Keratinocyte (primary cell): ENCODE measurements around the gene CTNND2. TPM values are rescaled to one million over a fixed set of nuclear protein-coding genes. Genes with fewer than 3 reads are reported as not detected.
"Not testable (repeated sequence)": the region's sequence is repeated elsewhere in the genome, so short reads cannot be mapped to it uniquely, and the experiment has no call there.

Experiments used
- DNase-seq: peaks from one replicate; pipeline ENCODE4 v3.0.0-alpha.2; 2011; ENCODE audit warnings: low read depth, missing footprints, low spot score
- FAIRE-seq: peaks from 2 replicates; lab custom pipeline; 2011; peaks lifted over from hg19 to GRCh38; lab: Jason Lieb, UNC
- H2AFZ ChIP-seq: 2 replicates; pipeline ENCODE4 v1.6.0; 2012; ENCODE audit warnings: low read length, control low read depth, inconsistent platforms; ENCODE audit not compliant: control insufficient read depth
- H3K27ac ChIP-seq: 2 replicates; pipeline ENCODE4 v1.5.1; 2011; ENCODE audit warnings: low read length; ENCODE audit not compliant: control insufficient read depth, insufficient read depth
- H3K27me3 ChIP-seq: 3 replicates; pipeline ENCODE4 v1.6.0; 2011; ENCODE audit warnings: low read length; ENCODE audit not compliant: control insufficient read depth, insufficient read depth; ENCODE audit errors: extremely low read depth
- H3K36me3 ChIP-seq, 2 experiments: 2 replicates in 1 of 2; 3 replicates in 1 of 2; pipeline ENCODE4 v1.5.1; 2011; ENCODE audit warnings: low read length in 2 of 2, mild to moderate bottlenecking in 1 of 2; ENCODE audit not compliant: control insufficient read depth in 2 of 2, insufficient read depth in 2 of 2; ENCODE audit errors: extremely low read depth in 1 of 2
- H3K4me1 ChIP-seq: 3 replicates; pipeline ENCODE4 v1.5.1; 2011; ENCODE audit warnings: low read length; ENCODE audit not compliant: control insufficient read depth, insufficient read depth; ENCODE audit errors: extremely low read depth
- H3K4me2 ChIP-seq: 3 replicates; pipeline ENCODE4 v1.6.0; 2011; ENCODE audit warnings: low read depth, low read length; ENCODE audit not compliant: control insufficient read depth, insufficient read depth; ENCODE audit errors: extremely low read depth
- H3K4me3 ChIP-seq, 3 experiments: fragments of 200-600 bp in 1 of 3; sonication (generic) in 1 of 3; 2 replicates in 2 of 3; 3 replicates in 1 of 3; pipeline ENCODE4 v1.5.1; 2011 to 2016; ENCODE audit warnings: low read length in 3 of 3, mild to moderate bottlenecking in 3 of 3, control low read depth in 2 of 3, inconsistent platforms in 1 of 3, low read depth in 1 of 3, mixed read lengths in 1 of 3, mixed run types in 1 of 3, moderate library complexity in 1 of 3; ENCODE audit not compliant: control insufficient read depth in 2 of 3, insufficient read depth in 2 of 3; ENCODE audit errors: extremely low read depth in 1 of 3
- H3K79me2 ChIP-seq: 2 replicates; pipeline ENCODE4 v1.6.0; 2012; ENCODE audit warnings: low read length; ENCODE audit not compliant: control insufficient read depth, insufficient read depth
- H3K9ac ChIP-seq: 3 replicates; pipeline ENCODE4 v1.6.0; 2011; ENCODE audit warnings: low read length; ENCODE audit not compliant: control insufficient read depth, insufficient read depth; ENCODE audit errors: extremely low read depth
- H3K9me1 ChIP-seq: 3 replicates; pipeline ENCODE4 v1.6.0; 2011; ENCODE audit warnings: low read length; ENCODE audit not compliant: control insufficient read depth, insufficient read depth; ENCODE audit errors: extremely low read depth
- H3K9me3 ChIP-seq: 2 replicates; pipeline ENCODE4 v1.5.1; 2012; ENCODE audit warnings: low read depth, low read length; ENCODE audit not compliant: control insufficient read depth
- H4K20me1 ChIP-seq: 3 replicates; pipeline ENCODE4 v1.6.0; 2011; ENCODE audit warnings: low read length; ENCODE audit not compliant: control insufficient read depth, insufficient read depth; ENCODE audit errors: extremely low read depth
- EZH2 ChIP-seq: IDR thresholded peaks from one replicate; pipeline ENCODE4 v1.6.1; 2012; ENCODE audit warnings: inconsistent platforms, mild to moderate bottlenecking, low read length, moderate library complexity
- dilution Hi-C: fragments of 300-500 bp; cut with MboI; formaldehyde crosslinking; loops from one replicate; pipeline ENCODE4 v1.7.0; 2020; ENCODE audit warnings: low sequenced_read_pairs; ENCODE audit not compliant: extremely low pct_ligation_motif_present
- polyA plus RNA-seq, 5 experiments: library from polyadenylated mRNA; depleted of rRNA in 3 of 5; stranded (reverse) in 3 of 5; stranded (forward) in 1 of 5; unstranded in 1 of 5; fragments of >200 nt; gene quantifications; 1 replicate in 1 of 5; 2 replicates in 3 of 5; 3 replicates in 1 of 5; pipeline versions ENCODE4 v1.2.1 to v1.2.3, GENCODE V29; 2011 to 2012; ENCODE audit warnings: missing spikeins in 2 of 5, low read depth in 1 of 5, low replicate concordance in 1 of 5
- TF ChIP-seq, protein P1 (sequence below), 3 experiments: IDR thresholded peaks in 1 of 3; conservative IDR thresholded peaks in 1 of 3; optimal IDR thresholded peaks in 1 of 3; 2 replicates in 2 of 3; 3 replicates in 1 of 3; pipeline versions ENCODE3 to v1.5.1; 2011; ENCODE audit warnings: low read length in 3 of 3, mild to moderate bottlenecking in 3 of 3, moderate library complexity in 2 of 3, control low read depth in 1 of 3, inconsistent platforms in 1 of 3; ENCODE audit not compliant: insufficient read depth in 2 of 3; ENCODE audit errors: extremely low read depth in 1 of 3

CTNND2 gene
- polyA plus RNA-seq, 1 donor (not counting 4 experiments of a cell fraction or from before 2014, with no cell fraction given), result not detected

DNA sequence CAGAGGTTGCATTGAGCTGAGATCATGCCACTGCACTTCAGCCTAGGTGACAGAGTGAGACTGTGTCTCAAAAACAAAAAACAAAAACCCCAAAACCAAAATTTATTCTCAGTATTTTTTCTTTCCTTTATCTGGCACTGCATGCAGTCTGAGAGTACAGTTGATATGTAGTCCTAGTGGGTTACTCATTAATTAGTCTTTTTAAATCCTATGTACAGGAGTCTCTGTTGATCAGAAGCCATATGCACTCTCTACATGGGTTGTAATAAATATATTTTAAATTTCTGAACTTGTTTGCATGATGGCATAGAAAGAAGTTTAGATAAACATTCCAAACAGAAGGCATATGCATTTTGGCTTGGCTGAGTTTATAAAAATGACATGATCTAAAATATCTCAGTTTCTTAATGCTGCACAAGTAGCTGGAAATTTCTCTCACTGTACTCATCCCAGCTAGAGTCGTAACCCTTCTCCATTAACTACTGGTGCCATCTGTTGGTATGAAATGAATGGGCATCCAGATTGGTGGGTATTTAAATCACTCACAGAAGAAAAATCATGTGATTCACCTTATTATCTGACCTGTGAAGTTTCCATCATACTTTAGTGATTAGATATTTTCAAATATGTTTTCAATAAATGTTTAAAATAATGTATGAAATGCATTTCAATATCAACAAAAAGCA is 284.8 kb downstream of the CTNND2 start:
- Histone ChIP-seq H3K27me3 (no peaks in the 10 kb centered on the region), H3K9ac (no peak overlapping the region), H3K9me3 (no peaks in the 10 kb centered on the region), H3K79me2 (no peaks in the 10 kb centered on the region), H3K4me3 (no peak overlapping the region), H3K36me3 (no peaks in the 10 kb centered on the region), H3K4me1 (no peaks in the 10 kb centered on the region), H3K27ac (no peak overlapping the region), H2AFZ (no peak overlapping the region), H3K4me2 (no peak overlapping the region), H4K20me1 (no peaks in the 10 kb centered on the region), H3K9me1 (no peaks in the 10 kb centered on the region)
- FAIRE-seq, result no peak
- TF ChIP-seq, protein P1, sequence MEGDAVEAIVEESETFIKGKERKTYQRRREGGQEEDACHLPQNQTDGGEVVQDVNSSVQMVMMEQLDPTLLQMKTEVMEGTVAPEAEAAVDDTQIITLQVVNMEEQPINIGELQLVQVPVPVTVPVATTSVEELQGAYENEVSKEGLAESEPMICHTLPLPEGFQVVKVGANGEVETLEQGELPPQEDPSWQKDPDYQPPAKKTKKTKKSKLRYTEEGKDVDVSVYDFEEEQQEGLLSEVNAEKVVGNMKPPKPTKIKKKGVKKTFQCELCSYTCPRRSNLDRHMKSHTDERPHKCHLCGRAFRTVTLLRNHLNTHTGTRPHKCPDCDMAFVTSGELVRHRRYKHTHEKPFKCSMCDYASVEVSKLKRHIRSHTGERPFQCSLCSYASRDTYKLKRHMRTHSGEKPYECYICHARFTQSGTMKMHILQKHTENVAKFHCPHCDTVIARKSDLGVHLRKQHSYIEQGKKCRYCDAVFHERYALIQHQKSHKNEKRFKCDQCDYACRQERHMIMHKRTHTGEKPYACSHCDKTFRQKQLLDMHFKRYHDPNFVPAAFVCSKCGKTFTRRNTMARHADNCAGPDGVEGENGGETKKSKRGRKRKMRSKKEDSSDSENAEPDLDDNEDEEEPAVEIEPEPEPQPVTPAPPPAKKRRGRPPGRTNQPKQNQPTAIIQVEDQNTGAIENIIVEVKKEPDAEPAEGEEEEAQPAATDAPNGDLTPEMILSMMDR (optimal IDR thresholded peaks at IDR 0.05 in 1 of 3, IDR thresholded peaks at IDR 0.05 in 1 of 3, conservative IDR thresholded peaks at IDR 0.05 in 1 of 3; ENCODE audit: extremely low read depth in 1 of 3, insufficient read depth in 2 of 3, low read length in 3 of 3), result peak in 1 of 3 experiments; percentile 20
- TF ChIP-seq EZH2, result no peak
- dilution Hi-C loops, result no loop called here
- DNase-seq, result no peak

DNA sequence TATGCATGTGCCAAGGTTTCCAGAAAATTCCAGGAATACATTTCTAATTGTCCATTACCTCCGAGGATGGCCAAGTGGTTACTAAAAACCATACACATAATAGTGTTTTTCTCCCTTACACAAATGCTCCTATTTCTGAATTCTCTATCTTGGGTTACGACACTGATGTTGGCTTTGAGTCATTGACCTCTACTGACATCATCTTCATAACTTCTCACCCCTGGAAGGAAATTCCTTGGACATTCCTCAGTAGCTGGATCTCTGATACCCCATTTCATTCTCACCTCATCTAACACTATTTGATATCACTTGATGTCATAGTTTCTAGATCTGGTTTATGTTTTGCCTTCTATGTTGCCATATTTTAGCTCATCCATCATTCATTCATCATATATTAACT is 287.2 kb downstream of the CTNND2 start:
- FAIRE-seq, result no peak
- H3K4me2 ChIP-seq, result no peak overlapping the region
- no peaks in the 10 kb centered on the region for H3K79me2 ChIP-seq
- H2AFZ ChIP-seq, result no peak overlapping the region
- no peaks in the 10 kb centered on the region for H3K27me3 ChIP-seq
- no peaks in the 10 kb centered on the region for H3K4me1 ChIP-seq
- dilution Hi-C loops, result no loop called here
- TF ChIP-seq EZH2, result no peak
- TF ChIP-seq, protein P1 (optimal IDR thresholded peaks at IDR 0.05 in 1 of 3, IDR thresholded peaks at IDR 0.05 in 1 of 3, conservative IDR thresholded peaks at IDR 0.05 in 1 of 3; ENCODE audit: extremely low read depth in 1 of 3, insufficient read depth in 2 of 3, low read length in 3 of 3), result no peak
- H3K27ac ChIP-seq, result no peak overlapping the region
- H3K9me1 ChIP-seq, result no peaks in the 10 kb centered on the region
- DNase-seq, result no peak
- no peak overlapping the region for H3K4me3 ChIP-seq
- H3K36me3 ChIP-seq, result no peaks in the 10 kb centered on the region
- H3K9ac ChIP-seq, result no peak overlapping the region
- no peaks in the 10 kb centered on the region for H4K20me1 ChIP-seq
- H3K9me3 ChIP-seq, result no peaks in the 10 kb centered on the region

DNA sequence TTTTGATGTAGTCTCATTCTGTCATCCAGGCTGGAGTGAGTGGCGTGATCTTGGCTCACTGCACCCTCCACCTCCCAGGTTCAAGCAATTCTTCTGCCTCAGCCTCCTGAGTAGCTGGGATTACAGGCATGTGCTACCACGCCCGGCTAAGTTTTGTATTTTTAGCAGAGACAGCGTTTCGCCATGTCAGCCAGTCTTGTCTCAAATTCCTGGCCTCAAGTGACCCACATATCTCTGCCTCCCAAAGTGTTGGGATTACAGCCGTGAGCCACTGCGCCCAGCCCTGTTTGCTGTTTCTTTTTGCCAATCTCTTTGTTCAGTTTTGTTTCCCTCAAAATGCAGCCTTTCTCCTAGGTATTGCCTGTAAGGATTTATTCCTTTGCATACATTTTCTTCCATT is 287.6 kb downstream of the CTNND2 start:
- H3K4me3 ChIP-seq, H3K9me1 ChIP-seq, H3K9ac ChIP-seq, H3K9me3 ChIP-seq, H3K27ac ChIP-seq, H3K36me3 ChIP-seq, H3K79me2 ChIP-seq, H4K20me1 ChIP-seq, FAIRE-seq, H3K4me2 ChIP-seq, dilution Hi-C loops, H3K4me1 ChIP-seq, DNase-seq, H2AFZ ChIP-seq, H3K27me3 ChIP-seq: not testable (repeated sequence)
